COR-L47 (cell line): Measurements from ENCODE around the gene NRIP3.
A peak's percentile ranks its signal among the peaks of the same experiment; 100 is the strongest.

Experiments
- DNase-seq: peaks from one replicate; lab custom pipeline; 2025; lab: John Stamatoyannopoulos, UW

Gene NRIP3

GRCh38 chr11:9003573-9004182, at the start of gene NRIP3:
TSS of gene NRIP3 (minus strand) at chr11:9004001. CDS start at chr11:9003935, 66 bp downstream.
- DNase-seq, result peak; percentile 73

DNA sequence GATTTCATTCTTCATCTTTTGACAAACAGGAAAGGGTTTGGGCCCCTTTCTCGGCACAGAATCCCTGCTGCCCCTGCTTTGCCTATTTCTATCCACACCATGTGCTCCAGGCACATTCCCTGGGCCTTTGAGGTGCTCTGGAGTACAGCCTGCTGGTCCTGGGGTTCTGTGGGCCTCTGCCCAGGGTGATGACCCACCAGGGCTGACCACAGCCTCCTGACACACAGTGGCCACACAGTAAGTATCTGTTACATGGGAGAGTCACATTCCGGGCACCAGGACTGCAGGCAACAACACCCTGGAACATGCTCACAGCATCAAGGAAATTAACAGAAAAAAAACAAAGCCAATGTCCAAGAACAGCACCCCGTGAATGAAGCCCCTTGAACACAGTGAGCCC, 48.5 kb upstream of the NRIP3 start:
- DNase-seq, result no peak

GRCh38 chr11:9049959-9050358, 46.2 kb upstream of the NRIP3 start:
- DNase-seq, result no peak

- no peak for DNase-seq
These were observed 44.2 kb upstream of the NRIP3 start for GRCh38 chr11:9047964-9048523.

DNA sequence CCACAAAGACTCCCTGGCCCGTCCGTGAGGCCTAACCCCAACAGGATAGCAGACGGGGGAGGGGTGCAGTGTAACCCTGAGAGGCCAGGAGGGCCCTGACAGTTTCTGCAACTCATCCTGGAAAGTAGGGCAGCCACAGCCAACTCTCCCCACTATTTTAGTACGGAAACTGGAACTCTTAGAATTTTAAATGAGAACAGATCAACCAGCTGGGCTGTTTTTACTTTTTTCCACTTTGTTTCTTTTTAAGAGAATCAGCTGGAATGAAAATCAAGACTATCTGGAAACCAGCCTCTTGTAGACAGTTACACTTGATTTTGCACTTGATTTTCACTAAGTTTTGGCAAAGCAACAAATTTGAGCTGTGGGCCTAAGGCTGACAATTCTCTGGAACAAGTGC, 42.7 kb upstream of the NRIP3 start:
- no peak for DNase-seq

- no peak for DNase-seq
These were observed 38.7 kb upstream of the NRIP3 start for GRCh38 chr11:9042488-9042887.

- no peak for DNase-seq
These were observed 37.9 kb upstream of the NRIP3 start for GRCh38 chr11:9041747-9042146.

- no peak for DNase-seq
These were observed 36.6 kb upstream of the NRIP3 start for GRCh38 chr11:9040410-9040809.

GRCh38 chr11:9039863-9040262, 36.1 kb upstream of the NRIP3 start:
- DNase-seq, result no peak

DNA sequence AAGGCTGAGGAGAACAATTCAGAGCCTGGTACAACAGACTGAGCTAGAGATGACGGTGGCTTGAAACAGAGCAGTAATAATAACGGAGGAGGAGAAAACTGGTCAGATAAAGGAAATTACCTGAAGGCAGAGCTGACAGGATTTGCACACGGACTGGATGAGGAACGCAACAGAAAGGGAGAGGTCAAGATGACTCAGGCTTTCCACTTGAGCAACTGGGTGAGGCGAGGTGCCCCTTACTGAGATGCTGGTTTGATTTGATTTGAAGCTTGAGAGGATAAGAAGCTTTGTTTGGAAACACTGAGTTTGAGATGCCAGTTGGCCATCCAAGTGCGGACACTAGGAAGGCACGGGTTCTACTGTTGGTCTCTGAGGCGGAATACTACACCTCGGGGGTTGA, 35.4 kb upstream of the NRIP3 start:
- DNase-seq, result no peak

DNA sequence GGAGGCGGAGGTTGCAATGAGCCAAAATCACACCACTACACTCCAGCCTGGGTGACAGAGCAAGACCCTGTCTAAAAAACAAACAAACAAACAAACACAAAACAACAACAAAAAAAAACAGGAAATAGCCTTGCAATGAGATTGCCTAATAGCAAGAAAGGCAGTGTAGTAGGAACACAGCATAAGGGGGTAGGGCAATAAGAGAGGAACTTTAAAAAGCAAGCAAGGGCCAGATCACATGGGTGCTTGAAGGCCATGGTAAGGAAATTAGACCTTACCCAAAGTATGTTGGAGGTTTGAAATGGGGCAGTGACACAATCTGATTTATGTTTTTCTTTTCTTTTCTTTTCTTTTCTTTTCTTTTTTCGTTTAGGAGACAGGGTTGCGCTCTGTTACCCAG, 34.7 kb upstream of the NRIP3 start:
- DNase-seq, result no peak

GRCh38 chr11:9037963-9038362, 34.2 kb upstream of the NRIP3 start:
- no peak for DNase-seq

- DNase-seq, result no peak
These were observed 33.4 kb upstream of the NRIP3 start for GRCh38 chr11:9037046-9037780.

DNA sequence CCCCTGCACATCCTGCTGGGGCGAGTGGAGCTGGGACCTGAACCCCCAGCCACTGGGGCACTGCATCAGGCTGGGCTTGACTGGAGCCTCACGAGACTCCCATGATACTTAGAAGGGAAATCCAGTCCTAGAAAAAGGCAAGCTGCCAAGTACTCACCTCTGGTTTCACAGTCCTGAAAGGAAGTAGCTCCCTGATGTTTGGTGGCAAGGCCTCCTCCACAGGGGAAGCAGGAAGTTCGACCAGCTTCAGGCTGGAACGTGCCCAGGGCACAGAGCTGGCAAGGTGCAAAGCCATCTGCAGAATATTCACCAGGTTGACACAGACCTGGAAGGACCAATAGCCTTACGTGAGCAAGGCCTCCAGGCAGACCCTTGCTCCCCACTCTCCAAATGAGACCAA, 26.8 kb upstream of the NRIP3 start:
- DNase-seq, result no peak

- no peak for DNase-seq
These were observed 25.6 kb upstream of the NRIP3 start for GRCh38 chr11:9029422-9029821.

DNA sequence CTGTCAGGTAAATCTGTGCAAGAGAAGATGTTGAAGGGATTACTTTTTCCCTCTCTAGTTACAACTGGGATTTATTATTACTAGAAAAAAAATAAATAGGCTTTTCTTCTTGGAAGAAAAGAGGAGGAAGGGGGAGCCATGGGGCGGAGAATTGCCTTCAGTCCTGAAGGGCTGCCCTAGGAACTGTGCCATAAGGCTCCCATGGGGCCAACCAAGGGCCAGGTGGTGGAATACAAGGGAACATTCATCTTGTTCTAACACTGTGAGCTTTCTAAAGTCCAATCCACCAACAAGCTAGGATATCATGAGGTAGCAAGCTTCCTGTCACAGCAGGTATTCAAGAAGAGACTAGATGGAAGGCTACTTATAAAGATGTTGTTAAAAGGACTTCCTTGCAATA, 24.8 kb upstream of the NRIP3 start:
- no peak for DNase-seq

- no peak for DNase-seq
These were observed 21.5 kb upstream of the NRIP3 start for GRCh38 chr11:9025101-9025850.

DNA sequence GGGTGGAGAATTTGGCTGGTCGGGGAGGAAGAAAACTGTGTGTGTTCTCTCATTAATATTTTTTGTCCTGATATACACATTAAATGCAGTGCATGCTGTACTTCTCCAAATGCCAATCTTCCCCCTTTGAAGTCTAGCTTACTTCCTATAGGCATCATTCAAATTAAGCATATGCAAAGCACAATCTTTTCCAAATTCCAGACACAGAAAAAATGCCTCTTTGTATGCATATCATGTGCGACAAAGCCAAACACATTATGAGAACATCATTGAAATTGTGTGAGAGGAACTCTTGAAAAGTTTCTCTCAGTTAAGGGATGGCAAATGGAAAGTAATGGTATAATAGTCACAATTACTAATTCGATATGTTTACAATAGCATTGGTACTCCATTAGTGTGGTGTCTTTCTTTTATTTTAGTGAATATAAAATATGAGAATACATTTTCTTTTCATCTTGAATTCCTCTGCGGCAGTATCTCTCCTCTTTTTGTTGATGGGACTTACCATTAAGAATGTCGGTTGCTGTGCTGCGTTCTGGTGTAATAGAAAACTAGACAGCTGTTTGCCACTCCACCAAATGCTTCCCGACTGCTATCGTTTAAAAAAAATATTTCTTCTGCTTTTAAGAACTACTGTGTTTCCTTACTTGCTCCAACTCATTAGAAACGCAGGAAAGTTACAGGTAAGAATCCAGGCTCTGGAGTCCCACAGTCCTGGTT, 19.3 kb upstream of the NRIP3 start:
- DNase-seq, result no peak

DNA sequence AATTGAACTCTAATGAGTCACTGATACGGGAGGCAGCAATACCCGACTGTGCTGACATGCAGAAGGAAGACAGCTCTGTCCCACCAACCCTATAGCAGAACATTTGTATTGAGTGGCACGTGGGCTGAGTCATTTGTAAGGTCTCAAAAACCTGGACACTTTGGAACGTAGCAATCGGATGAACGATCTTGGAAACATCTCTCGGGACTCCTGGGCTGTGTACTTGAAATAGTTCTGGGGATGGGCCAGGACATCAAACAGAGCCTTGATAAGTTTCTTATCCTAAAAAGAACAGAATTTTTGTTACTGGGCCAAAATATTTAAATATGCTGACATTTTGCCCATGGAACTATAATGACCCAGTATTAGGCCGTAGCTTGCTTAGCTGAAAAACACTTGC, 17.1 kb upstream of the NRIP3 start:
- no peak for DNase-seq

DNA sequence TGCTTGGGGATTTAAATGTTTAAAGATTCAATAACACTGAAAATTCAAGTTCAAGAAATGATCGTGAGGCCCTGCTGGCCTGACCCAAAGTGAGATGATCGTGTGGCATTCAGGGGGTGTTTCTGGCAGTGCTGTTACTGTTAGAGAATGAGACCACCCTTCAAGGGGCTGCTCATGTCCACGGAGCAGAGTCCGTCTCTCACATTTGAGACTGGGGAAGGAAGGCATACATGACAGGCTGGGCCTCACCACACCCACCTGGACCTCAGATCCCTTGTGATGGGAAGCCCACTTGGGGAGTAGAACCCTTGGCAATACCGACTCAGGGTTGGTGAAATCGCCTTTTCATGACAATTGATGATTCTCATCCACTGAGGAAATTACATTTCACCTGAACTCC, 16.1 kb upstream of the NRIP3 start:
- no peak for DNase-seq

GRCh38 chr11:9017773-9018172, 14.0 kb upstream of the NRIP3 start:
- DNase-seq, result no peak

GRCh38 chr11:9016916-9017642, 13.3 kb upstream of the NRIP3 start:
- DNase-seq, result no peak
